Medulla oblongata (tissue), 1 donor: ENCODE data around the gene CREB3L1.

Experiments
- DNase-seq: peaks from one replicate; pipeline ENCODE4 v3.0.0-alpha.2; 2015; ENCODE audit errors: extremely low spot score

The CREB3L1 gene

DNA sequence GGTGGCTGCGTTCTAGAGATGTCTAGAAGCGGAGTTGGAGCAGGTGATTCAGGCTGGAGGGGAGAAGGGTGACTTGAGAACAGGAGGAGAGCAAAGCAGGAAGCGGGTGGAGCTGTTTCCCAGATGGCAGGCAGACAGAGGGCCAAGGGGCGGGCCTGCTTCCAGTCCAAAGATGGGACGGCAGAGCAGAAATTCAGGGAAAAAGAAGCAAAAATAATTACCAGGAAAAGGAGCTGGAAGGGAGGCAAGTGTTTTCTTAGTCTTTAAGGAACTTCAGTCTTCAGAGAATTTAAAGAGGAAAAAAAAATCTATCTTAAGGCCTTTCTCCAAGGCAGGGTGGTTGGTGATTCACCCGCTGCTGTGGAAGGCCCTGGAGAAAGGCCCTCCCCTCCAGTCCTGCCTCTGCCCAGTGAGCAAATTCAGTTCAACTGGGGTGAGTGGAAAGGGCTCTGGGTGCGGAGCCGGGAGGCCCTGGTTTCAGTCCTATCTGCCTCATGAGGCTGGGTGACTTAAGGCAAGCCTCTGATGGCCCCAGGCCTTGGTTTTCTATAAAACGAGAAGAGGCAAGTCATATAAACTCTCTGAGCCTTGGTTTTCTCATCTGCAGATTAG, 4.5 kb upstream of the CREB3L1 start:
- DNase-seq: no peak

DNA sequence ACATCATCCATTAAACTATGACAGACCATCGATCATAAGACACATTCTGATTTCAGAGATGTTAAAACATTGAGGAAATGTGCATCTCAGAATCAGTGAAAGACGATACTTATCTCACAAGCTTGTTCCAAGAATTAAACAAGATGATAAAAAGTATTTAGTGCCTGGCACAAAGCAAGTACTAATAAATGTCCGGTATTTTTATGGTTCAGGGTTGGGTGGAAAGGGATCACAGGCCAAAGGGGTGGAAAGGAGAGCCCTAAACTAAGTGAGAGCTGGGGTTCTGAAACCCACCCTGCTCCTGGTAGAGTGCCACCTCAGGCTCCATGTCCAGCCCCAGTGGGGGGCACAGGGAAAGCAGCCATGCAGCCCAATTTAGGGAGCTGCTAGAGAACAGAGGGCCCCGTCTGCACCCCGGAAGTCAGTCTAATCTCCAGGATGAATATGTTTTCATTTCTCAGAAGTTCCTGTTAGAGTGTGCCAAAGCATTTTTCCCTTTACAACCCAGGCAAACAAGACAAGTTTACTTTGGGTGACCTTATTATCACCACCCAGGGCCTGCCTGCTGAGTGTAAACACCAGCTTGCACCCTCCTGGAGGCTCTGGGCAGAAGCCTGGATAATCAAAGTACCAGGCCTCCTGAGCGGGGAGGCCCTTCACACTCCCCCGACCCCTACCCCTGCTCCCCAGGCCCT, 3.8 kb upstream of the CREB3L1 start:
- no peak for DNase-seq

DNA sequence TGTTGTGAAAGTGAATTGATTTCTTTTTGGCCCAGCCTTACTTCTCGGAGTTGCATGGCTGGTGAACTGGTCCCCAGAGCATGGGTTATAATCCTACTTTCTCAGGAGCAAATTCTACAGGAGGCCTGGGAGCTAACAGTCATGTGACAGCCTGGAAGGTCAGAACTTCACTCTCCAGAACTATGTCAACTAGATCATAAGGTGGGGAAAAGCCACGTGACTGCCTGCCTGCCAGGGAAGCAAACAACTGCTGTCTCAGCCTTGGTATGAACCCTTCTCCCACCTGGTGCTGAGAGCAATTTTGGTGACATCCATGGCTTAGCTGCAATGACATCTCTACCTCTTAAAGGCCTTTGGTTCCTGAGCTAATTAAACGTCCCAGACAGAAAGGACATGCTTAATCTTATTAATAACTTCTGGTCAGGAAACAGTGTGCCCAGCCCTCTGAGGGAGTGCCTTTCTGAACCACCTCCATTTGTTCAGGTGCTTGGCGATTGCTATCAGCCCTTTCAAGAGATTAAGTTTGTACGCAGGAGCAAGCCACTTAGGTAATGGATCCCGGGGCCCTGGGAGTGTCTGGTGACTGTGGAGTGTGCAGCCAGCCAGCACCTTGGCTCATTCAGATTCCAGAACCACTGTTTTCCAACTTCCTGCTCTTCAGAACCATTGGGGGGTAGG, 1.4 kb upstream of the CREB3L1 start:
- DNase-seq: no peak

DNA sequence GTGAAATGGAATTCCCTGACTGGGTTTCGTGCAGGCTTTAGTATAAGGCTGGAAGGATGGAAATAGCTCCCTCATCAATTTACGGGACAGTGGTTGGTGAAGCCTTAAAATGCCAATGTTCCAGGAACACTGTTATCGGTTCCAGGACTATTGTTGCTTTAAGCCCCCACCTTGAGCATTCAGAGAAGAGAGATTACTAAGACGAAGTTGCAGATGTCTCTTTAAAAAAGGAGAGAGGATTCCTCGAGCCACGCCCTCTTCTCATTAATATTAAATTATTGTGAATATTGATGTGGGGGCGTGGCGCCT, 195 bp upstream of the CREB3L1 start:
- DNase-seq: no peak

DNA sequence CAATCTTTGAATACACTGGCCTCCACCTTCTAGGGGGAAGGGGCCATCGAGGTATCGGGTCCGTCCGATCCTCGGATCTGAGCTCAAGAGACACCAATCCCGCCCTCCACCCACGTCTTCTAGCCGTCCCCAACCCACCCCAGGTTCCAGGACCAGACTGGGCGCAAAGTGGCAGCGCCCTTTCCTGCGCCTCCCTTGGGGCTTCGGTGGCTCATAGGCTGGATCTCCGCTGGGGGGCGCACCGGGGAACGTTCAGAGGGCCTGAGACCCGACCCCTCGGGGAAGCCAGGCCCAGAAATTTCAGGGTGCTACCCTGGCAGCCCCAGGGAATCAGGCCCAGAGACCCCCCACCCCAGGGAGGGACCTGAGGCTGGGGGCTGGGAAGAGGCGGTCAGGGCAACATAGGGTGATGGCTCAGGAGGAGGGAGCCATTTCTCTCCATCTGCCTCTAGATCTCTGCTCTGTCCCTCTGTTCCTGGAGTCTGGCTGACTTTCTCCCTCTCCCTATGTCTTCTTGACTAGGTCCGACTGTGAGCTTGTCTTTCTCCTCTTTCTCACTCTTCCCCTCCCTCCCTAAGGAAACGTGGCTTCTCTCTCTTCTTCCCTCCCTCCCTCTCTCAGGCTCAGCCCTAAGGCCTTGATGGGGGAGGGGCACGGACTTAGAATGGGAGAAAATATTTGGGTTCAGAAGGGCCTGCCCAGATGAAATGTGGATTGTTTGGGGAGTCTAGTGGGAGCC, 1.1 kb downstream of the CREB3L1 start:
- DNase-seq: no peak

DNA sequence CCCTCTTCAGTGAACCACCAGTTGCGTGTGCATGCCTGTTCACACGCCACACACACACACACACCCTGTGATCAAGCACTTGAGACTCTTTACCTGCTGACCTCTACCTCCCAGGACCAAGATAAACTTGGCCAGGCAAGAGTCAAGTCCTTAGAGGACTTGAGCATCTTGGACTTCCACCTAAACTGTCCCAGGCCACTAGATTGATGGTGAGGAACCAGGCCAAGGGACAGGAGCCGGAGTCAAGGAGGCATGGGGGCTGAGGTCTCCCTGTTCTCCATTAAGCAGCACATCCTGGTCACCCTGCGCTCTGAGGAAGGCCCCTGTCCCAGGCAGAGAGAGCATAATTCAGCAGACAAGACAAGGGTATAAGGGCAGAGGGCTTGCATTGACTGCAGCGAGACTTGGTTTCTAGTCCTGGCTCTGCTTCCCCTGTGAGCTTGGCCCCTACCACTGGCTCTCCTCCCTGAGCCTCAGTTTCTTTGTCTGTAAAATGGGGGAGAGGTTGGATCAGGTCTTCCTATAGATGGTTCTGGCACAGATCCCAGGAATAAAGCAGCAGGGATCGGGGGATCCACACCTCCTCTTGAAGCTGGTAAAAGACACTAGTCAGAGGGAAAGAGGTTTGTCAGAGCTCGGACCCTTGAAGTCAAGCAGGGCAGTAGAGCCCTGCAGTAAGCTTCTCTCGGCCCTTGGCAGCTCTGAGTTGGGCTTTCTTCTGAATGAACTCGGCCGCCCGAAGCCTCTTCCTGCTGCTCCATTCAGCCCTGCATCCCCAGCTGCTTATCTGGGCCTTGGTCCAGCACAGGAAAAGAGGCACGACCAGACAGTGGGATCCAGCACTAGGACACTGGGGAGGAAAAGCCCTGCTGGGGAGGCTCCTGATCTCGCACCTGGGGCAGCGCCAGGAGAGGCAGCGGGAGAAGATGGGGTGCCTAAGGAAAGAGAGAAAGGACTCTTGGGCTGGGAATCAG, 2.0 kb downstream of the CREB3L1 start:
- peak; percentile 71 for DNase-seq

DNA sequence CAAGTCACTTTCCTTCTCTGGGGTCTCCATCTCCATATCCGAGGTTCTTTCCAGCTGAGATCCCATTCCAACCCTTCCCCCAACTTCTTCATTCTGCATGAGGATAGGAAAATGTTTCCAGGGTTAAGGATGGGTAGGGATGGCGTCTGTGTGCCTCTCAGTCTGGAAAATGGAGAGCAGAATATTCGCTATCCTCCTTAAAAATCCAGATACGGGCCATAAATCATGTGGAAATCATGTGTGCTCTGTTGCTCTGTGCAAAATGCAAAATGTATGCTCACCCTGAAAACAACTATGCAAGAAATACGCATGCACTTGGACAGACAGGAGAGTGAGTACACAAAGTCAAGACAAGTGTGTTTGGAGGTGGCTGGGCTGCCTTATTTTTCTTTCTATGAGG, 3.2 kb downstream of the CREB3L1 start:
- no peak for DNase-seq

DNA sequence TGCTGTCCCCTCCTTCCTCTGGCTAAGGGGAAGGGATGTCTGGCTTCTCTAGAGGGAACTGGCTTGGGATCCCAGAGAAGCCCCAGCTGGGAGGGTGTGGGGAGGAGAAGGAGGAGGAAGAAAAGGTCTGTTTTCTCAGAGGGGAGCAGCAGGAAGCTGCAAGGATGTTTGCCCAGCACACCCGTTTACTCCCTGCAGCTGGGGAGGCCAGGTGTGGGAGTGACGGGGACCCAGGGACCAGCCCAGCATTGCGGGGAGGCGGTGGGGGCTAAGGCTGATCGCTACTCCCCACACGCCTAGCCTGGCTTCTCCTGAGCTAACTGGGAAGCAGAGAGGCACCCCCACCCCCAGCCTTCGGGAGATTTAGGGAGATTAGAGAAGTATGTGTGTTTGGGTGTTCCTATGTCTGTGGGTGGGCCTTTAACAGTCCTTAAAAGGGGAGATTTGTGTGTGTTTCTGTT, 3.9 kb downstream of the CREB3L1 start:
- DNase-seq: no peak

DNA sequence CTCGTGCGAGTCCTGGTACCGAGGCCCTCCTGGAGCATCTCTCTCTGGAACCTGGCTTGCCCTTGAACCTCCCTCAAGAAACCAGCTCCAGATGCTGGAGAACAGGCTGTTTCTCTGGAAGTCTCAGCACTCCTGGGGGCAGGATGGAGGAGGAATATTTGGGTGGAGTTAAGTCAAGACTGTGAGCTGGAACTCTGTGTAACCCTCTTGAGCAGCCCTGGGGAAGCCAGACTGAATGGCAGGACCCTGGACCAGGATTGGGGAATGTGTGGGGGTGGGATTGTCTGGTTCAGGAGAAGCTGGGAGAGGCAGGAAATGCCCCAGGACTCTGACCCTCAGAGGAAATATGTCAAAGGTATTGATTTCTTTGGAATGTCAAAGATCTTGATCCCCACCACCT, 7.7 kb downstream of the CREB3L1 start:
- DNase-seq: no peak

DNA sequence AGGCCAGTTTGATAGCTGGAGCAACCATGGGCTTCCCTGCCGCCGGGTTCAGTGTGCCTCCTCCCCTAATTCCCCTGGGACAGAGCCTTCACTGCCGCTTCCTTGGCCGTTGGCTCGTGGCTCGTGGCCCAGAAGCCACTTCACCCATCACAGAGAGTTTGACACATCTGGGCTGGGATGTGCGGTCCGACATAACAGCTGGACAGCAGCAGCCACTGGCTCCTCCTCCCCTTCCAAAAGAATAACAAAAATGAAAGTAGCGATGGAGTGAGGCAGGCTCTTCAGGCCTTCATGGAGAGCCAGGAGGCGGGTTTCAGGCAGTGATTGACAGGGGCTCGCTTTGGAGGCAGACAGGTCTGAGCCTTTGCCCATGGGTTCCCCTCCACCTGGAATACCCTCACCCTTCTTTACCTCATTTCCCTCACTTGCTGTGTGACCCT, 8.2 kb downstream of the CREB3L1 start:
- no peak for DNase-seq

DNA sequence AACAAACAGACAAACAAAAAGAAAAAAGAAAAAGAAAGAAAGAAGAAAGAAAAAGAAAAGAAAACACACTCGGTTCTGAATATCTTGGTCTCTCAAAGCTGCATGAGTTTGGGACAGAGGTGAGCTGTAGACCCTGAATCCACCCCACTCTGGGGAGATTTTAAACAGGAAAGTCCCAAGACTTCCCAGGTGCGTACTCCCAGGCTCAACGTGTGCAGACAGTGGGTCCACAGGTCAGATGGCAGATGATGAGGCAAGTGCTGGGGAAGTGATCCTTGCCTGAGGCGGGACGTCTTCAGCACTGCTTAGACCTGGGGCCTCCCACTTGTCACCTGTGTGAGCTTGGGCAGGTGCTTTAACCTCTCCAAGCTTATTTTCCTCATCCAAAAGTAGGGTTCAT, 9.3 kb downstream of the CREB3L1 start:
- no peak for DNase-seq

DNA sequence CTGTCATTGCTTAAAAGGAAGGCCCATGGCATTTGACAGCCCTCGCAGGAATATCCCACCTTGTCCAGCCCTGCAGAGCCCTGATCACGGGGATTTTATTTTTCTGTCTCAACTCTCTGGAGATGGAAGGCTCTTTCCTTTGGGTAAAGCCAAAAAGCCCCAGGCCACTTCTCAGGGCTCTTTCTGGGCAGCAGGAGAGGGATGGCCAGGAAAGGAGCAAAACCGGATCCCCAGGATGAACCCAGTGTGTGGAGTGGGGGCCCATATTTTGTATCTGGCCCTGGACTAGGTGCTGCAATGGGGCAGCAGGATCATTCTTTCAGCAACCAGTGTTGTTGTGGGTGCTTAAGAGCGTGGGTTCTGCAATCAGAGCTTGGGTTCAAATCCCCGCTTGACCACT, 11.0 kb downstream of the CREB3L1 start:
- no peak for DNase-seq

DNA sequence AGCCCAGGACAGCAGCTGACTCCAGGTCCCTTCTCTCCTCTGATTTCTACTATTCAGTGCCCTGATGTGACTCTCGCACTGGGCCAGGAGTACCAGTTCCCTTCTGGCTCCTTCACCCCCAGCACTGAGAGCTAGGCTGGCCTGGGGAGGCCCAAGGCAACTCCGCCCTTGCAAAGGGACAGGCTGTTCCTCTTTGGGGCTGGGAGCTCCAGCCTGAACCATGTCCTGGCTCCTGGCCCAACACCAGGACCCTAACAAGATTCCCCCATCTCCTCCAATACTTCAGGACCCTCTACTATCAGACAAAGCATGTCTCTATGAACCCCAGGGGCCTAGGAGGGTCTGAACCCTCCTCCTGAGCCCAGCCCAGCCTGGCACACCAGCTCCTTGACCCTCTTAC, 12.5 kb downstream of the CREB3L1 start:
- no peak for DNase-seq

DNA sequence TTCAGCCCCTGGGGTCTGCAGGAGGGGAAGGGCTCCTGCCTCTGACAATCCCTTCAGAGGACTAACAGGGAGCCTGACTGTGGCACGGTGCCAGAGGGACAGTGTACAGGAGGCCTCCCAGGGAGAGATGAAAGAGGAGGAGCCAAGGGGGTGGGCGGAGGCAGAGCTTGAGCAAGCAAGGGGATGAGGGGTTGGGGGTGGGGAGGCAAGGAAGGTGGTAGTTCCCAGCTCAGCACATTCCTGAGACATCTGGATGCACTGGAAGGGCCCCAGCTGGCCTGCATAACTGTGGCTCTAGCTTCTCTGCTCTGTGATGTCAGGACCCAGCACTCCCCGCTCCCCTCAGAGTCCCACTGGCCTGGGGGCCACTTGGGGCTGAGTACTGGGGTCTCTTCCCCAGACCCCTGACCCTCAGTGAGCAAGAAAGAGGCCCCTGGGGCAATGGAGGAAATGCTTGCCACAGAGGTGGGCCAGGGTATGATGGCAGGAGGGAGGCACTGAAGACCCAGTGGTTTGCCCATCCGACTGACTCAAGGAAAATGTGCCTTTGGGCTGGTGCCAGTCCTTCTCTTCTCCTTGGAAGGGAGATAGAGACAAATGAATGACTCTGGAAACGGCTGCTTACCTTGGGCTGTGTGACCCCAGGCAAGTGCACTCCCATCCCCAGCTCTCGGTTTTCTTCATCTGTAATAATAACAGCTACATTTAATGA, 13.3 kb downstream of the CREB3L1 start:
- no peak for DNase-seq

DNA sequence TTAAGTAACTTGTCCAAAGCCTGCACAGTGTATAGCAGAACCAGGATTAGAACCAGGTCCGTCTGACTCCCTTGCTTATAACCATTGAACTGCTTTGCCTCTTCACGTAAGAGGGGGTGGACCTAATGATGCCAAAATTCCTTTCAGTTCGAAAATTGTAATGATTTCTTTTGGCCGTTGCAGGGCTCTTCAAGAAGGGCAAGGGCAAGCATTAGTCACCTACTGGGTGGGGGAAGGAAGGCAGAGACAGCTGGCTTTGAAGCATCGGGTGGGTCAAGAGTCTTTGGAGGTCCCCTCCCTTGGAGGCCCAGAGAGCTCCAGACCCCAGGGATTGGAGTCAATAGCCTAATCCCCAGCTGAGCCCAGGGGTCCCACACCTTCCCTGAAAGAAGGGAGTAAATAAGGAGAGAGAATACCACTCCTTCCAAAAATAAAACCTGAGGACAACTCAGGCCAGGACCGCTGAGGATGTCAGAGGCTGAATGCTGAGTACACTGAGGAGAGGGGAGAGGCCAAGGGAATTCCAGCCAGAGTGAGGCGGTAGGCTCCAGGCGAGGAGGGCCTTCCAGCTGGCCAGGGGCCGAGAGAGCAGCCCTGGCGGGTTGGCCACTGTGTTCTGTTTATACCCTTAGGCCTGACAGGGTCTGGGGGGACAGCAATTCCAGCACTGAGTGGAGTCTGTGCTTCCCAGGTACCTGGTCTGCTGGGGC, 14.1 kb downstream of the CREB3L1 start:
- no peak for DNase-seq

DNA sequence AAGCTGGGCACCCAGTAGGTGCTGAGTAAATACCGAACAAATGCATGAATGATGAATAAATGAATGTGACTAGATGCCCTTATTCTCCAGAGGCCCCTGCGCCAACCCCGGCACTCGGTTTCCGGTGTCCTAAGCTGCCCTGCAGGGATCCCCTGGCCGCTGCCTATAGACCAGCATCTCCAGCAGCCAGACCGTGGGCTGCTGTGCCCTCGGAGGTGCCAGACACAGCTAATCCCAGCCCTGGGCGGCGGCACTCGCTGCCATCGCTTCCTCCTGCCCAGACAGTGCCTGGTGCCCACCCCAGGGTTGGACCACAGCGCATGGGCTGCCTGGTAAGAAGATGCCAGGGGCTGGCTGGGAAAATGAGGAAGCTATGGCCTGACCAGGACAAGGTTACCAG, 15.6 kb downstream of the CREB3L1 start:
- no peak for DNase-seq

DNA sequence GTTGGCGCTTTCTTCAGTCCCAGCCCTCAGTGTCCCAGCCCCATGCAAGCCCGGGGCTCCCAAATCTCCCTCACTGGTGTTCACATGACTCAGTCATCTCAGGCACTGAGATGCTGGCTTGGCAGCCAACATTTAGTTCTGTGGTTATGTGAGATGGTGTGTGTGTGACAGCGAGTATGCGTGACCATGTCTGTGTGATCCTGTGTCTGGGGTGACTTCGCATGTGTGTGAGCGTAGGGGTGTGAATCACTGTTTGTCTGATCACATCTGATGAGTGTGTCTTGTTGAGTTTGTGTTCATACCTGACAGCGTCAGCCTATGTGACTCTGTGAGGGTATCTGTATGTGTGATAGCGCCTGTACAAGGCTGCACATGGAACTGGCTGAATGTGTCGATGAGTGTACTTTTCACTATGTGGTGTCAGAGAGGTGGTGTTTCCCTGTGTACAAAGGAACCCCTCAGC, 16.2 kb downstream of the CREB3L1 start:
- DNase-seq: no peak

DNA sequence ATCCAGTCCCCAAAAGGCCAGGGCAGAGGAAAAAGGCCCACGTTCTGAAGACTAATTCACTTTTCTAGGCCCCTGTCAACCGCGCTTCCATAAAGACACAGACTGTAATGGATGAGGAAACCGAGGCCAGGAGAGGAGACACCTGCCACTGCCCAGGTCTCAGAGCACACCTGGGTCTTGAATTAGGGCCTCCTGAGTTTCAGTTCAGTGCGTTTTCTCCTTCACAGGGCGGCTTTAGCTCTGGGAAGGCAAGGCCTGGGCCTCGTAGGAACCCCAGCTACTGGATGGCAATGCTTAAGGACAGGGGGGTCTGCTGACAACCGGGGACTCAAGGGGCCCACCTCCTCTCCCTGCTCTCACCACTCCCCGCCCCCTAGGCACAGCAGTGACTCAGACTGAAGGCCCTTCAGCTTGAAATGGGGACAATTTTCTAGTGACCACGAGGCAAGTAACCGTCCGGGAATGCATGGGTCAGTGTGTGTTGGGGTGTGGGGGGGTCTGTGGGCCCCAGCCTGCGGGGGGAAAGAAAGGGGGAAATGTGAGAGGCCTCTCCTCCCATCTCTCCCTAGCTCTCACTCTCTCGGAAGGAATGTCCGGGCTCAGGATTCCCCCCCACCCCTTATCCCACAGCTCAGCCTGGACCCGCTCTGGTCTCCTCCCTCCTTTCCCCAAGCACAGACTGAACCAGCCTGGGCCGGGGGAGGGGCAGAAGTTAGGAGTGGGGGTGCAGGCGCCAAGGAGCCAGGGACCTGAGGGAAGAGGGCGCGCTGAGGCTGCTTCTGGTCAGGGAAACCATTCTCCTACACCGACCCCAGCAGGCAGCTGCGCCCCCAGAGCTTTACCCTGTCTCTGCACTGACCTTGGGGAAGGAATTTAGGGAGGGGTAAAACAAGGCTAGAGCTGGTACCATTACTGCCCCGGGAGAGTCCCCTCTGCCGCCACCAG, 17.2 kb downstream of the CREB3L1 start:
- DNase-seq: no peak
